Activated T-cell treated with anti-CD3 and anti-CD28 coated beads for 4 hours (primary cell): ENCODE data around the gene MED31.
"Not testable (repeated sequence)": the region's sequence is repeated elsewhere in the genome, so short reads cannot be mapped to it uniquely, and the experiment has no call there.

Experiments
- DNase-seq: peaks from one replicate; pipeline ENCODE4 v3.0.0-alpha.2; 2020

Gene MED31

DNA sequence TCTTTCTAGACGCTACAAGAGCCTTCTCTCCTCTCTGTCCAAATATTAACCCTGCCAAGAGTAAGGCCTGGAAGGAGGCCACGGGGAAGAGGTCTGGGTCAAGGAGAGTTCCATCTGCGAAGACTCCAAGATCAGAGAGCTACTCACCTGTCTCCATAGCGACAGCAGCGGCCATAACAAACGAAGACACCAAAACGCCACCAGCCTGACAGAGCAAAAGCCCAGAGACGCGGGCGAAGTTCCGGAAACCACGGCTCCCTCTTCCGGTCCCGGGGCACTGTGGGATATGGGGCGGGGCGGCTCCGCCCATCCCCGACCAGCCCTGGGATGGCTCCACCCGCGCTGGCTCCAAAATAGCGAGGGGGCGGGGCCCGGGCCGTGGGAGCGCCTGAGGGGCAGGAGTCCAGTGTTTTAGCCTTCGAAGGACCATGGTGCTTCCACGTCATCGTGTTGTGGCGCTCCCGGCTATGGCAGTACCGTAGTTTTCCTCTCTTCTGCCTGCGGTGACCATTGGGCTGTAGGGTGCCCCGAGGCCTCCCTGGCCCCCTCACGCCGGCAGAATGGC is at the start of gene MED31, which contains the start of gene C17orf100:
TSS of gene MED31 (minus strand) at position 252 of the 565 bp plus-strand sequence. CDS start at position 175, 77 bp downstream.
TSS of gene C17orf100 (plus strand) at position 409 of the 565 bp plus-strand sequence. CDS start at position 561, 152 bp downstream.
- peak; percentile 91 for DNase-seq

DNA sequence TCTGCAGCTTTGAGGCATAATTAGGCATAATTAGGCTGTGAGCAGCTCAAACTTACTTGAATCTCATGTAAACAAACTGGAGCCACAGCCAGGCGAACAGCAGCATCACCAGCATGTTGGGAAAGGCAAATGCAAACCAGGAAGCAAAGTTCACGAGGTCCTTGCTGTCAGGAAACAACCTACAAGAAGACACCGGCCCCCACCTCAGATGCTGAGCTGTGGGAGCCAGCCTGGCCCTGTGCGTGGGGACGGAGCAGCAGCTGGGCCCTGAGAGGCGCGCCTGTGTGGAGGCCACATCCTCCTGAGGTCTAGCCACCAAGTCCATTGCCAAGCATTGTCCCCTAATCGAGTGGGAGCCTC is 49.5 kb upstream of the MED31 start:
- DNase-seq = no peak

- DNase-seq = no peak
Measured at GRCh38 chr17:6699997-6700947, 48.9 kb upstream of the MED31 start.

- no peak for DNase-seq
Measured at GRCh38 chr17:6698004-6698403, 46.6 kb upstream of the MED31 start.

DNA sequence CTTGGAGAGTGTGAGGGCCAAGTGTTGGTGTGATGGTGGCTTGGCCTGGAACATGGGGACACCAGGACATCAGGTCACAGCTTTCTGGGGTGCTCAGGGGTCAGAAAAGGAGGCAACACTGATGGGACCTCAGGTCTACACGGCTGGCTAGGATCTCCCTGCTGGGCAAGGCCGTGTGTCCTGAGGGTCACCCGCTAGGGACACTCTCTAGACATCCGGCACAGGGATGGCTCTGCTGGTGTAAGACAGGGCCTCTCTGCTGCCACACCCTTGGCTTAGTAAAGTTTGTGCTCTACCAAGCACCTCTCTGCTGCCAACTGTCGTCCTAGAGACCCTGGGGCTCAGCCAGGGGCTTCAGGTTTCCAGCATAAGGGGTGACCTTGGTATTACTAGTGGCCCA is 45.5 kb upstream of the MED31 start:
- DNase-seq = no peak

DNA sequence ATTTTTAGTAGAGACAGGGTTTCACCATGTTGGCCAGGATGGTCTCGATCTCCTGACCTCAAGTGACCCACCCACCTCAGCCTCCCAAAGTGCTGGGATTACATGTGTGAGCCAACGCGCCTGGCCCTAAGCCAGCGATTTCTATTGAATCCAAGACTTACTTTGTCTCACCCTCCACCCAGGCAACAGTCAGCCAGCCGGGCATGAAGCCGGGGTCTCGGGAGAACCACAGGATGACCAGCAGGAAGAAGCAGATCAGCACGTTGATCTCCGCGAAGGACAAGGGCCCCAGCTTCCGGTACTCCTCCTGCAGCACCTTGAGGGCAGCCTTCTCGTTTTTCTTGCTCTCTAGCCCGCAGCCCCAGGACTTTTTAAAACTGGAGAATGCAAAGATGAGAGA is 44.2 kb upstream of the MED31 start:
- no peak for DNase-seq

DNA sequence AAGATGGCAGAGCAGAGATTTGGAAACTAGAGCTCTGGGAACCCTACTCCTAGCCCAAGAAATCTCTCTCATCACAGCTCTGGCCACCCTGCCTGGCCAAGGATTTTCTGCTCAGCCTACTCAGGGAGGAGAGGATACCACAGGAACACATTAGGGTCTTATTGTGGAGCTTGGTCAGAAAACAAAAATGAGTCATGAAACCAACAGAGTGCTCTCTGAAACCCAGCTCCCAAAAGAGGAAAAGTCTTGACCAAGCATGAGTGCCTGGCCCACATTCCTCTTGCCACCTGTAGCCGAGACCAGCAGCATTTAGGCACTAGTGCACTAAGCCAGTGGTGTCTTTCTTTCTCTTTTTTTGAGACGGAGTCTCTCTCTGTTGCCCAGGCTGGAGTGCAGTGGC is 43.6 kb upstream of the MED31 start:
- no peak for DNase-seq

- not testable (repeated sequence) for DNase-seq
Measured at GRCh38 chr17:6691958-6692357, 40.6 kb upstream of the MED31 start.

GRCh38 chr17:6691546-6691945 is 40.1 kb upstream of the MED31 start:
- no peak for DNase-seq

GRCh38 chr17:6690641-6691040 is 39.2 kb upstream of the MED31 start:
- DNase-seq = no peak

DNA sequence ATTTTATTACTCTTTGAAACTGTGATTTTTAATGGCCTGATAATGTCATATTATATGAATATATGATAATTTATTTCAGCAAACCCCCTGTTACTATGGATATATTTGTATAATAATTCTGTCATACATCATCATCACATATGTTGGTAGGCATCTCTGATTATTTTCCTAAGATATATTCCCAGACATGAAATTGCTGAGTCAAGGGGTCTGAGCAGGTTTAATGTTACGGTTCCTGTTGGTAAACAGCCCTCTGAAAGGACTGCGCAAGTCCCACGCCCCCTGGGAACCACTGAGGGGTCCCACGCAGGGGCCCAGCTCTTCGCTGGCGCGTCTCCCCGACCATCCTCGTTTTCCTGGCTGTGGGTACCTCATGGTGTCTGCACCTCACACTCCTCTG is 37.5 kb upstream of the MED31 start:
- no peak for DNase-seq

- no peak for DNase-seq
Measured at GRCh38 chr17:6686026-6686425, 34.6 kb upstream of the MED31 start.

- no peak for DNase-seq
Measured at GRCh38 chr17:6684881-6685767, 33.7 kb upstream of the MED31 start.

GRCh38 chr17:6684460-6684783 is 33.0 kb upstream of the MED31 start:
- DNase-seq = no peak

DNA sequence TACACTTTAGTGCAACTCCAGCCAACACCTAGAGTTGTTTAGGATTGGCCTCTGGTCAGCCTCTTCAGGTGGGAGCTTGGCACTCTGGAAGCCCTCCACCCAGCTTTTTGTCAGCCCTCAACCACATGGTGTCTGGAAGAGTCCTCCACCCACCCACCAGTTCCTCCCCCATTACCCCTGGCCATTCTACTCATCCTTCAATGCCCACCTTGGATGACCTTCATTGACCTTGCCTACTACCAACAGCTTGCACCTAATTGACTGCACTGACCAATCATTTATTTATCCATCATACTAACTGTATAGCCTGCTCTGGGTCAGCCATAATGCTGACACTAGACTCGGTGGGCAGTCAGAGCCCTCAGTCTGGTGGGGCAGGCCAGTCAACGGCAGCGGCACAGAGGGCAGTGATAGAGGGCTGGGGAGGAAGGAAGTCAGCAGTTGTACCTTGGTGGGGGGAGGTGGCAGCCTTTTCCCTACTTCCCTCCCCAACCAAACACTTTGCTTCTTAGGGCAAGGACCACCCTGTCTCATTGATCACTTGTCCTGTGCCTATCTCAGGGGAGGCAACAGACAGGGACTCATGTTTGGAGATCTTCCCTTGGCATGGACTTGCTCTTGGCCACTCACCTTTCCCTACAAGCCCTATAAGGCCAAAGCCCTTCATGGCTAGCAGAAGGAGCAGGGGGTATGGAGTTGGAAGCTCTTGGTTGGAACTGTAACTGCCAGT is 32.5 kb upstream of the MED31 start:
- no peak for DNase-seq

DNA sequence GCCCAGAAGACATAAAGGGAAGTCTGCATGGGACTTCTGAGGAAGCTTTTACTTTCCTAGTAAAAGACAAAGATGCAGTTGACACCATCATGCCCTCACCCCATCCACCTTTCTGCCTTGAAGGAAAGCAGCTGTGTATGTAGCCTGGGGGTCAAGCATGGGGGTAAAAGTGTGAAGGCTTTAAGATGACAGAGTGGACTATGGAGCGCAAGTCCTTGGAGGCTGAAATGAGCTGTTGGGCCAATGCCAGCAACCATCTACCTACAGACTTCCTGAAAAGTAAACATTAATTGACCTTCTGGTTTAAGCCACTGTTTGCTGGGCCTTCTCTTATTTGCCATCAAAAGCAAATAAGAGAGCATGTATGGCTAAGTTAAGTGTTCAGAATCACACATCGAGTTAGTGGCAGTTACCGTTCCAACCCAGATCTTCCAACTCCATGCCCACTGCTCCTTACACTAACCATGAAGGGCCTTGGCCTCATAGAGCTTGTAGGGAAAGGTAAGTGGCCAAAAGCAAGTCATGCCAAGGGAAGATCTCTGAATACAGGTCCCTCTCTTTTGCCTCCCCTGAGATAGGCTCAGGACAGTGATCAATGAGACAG is 31.8 kb upstream of the MED31 start:
- DNase-seq = no peak

DNA sequence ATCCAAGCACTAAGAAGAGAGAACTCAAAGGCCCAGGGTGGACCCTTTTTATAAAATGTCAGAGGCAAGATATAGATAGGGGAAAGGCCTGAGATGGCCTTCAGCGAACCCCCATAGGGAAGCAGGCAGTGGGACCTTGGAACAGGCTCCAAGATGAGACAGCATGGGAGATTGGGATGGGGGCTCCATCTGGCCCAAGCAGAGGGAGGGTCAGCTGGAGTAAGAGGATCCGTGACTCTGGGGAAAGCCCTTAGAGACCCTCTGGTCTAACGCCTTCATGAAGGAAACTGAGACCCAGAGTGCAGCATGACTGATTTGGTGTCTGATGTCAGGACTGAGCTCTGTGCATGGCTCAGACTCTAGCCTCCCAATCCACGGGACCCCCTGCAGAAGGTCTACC is 30.9 kb upstream of the MED31 start:
- no peak for DNase-seq

GRCh38 chr17:6681671-6682070 is 30.3 kb upstream of the MED31 start:
- no peak for DNase-seq

DNA sequence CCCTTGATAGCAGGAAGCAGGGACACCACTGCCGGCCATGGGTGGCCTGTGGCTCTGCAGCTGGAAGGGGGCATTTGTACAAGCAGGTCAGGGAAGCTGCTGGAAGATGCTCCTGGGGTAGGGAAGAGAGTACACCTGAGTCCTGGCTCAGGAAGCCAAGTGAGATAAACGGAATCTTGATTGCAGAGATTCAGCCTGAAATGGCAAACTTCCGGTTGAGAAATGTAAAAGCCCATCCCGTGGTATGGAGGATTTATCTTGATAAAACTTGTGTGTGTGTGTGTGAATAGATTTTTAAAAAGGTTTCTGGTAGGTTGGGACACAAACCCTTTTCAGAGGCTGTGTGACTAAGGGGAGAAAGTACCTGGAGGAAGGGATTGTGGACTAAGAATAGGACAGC is 29.8 kb upstream of the MED31 start:
- DNase-seq = no peak

- no peak for DNase-seq
Measured at GRCh38 chr17:6679241-6679640, 27.8 kb upstream of the MED31 start.

- DNase-seq = no peak
Measured at GRCh38 chr17:6677946-6678345, 26.5 kb upstream of the MED31 start.

GRCh38 chr17:6677158-6677831 is 25.9 kb upstream of the MED31 start:
- DNase-seq = no peak
